Measurements from ENCODE around the gene DIDO1.
"Not testable (repeated sequence)": the region's sequence is repeated elsewhere in the genome, so short reads cannot be mapped to it uniquely, and the experiment has no call there.

The DIDO1 gene

GRCh38 chr20:62925420-62926228 is 681 bp downstream of the DIDO1 start:
- DNase-seq: no peak

- DNase-seq: no peak
Observed at GRCh38 chr20:62925076-62925419, 1.3 kb downstream of the DIDO1 start.

DNA sequence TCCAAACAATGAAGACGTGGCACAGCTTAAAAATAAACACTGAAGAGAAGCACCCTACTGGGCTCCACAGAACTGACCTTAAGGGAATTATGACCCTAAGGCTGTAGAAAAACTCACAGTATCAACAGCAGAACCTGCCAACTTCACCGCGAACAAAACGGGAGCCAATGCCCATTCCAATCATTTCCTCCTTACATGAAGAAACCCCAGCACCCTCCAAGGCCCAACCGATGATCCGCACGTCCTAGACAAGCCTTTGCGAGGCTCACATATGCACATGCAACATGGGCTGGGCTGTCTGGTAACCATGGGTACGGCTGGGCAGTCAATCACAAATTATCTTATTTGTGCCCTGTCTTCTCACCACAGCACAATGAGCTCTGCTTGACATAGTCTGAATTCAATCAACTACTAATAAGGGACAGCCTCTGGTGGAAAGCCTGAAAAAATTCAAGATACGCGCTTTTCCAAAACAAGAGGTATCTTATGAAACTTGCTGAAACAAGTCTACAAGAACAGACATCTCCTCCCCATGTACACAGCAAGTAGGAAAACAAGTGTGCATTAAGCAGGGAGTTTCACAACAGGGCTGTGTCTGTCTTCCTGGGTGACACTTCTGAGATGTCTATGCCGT is 1.7 kb downstream of the DIDO1 start:
- no peak for DNase-seq

DNA sequence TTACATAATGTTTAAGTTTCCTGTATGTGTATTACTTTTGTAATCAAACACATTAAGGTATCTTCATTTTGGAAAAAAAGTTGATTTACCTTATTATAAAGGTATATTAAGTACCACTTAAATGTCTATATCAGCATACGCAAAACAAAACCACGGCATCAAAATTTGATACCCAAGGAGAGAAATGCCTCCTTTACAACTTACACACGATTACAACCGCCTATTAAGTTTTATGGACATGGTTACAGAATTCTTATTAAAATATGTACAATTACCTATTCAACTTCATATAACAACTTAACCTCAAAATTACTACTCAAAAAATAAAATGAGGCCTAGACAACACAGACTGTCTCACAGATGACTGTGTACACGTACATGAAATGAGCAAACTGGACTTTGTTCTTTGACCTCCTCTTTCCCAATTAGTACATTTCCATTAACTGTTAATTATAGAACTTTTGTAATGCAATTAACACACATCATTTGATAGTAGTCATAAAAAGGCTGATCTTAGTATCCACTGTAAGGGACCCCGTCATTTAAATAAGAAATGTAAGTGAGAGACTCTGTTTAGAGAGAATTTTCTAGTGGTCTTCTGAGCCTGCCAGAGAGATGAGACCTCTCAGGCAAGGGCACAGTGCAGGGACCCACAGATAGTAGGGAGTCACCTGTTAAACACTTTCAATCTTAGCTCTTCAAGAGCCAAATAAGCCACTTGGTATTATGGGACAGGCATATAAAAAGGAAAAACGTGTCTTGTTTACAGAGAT is 2.5 kb downstream of the DIDO1 start:
- DNase-seq: no peak

DNA sequence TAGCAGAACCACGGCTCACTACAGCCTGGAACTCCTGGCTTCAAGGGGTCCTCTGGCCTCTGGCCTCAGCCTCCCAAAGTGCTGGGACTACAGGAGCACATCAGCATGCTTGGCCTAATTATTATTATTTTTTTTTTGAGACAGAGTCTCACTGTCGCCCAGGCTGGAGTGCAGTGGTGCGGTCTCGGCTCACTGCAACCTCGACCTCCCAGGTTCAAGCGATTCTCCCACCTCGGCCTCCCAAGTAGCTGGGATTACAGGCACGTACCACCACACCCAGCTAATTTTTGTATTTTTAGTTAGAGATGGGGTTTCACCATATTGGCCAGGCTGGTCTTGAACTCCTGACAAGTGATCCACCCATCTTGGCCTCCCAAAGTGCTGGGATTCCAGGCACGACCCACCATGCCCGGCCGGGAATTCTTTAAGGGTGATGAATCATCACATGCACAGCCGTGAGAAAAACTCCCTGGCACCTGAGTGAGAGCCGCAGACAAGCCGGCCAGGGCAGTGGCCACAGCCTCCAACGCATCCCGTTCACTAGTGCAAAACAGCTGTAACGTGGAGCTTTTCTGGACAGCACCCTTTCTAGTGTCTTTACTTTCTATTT is 3.1 kb downstream of the DIDO1 start:
- DNase-seq: not testable (repeated sequence)

GRCh38 chr20:62922451-62922921 is 3.8 kb downstream of the DIDO1 start:
- DNase-seq: no peak

GRCh38 chr20:62921119-62921687 is 5.1 kb downstream of the DIDO1 start:
- no peak for DNase-seq

GRCh38 chr20:62920039-62920645 is 6.2 kb downstream of the DIDO1 start:
- no peak for DNase-seq

DNA sequence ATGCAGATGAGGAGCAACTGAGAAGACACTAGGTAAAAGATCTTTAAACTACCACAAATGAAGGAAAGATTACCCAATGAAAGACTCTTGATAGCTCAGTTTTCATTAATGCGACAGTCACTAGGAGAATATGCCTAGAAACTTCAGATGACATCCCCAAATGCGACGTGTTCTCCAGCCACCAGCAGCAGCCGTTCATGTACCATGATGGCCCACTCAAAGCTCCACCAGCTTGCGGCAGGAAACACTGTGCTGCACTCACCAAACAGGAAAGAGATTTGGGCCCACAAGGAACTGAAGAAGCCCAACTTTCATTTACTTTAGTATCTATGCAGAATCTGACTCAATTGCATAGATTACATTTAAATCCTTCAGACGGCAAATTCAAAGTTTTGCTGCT is 7.5 kb downstream of the DIDO1 start:
- DNase-seq: no peak

GRCh38 chr20:62918147-62918546 is 8.2 kb downstream of the DIDO1 start:
- DNase-seq: no peak

DNA sequence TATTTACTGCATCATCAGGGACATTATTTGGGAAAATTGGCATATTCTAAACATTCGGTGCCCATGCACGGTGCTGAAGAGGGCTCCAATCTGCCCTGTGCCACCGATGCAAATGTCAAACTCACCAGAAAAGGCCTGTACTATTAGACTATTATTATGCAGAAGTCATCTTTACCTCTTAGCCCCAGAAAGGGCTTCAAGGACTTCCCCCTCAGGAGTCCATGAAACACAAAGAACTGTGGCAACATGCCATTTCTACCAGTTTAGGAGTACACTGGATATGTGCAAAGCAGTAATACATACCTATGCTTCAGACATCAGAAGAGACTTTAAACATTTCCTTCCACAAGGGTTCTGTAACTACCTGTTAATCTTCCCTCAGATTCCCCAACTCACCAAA is 8.6 kb downstream of the DIDO1 start:
- DNase-seq: no peak

- no peak for DNase-seq
Observed at GRCh38 chr20:62916703-62917476, 9.4 kb downstream of the DIDO1 start.

DNA sequence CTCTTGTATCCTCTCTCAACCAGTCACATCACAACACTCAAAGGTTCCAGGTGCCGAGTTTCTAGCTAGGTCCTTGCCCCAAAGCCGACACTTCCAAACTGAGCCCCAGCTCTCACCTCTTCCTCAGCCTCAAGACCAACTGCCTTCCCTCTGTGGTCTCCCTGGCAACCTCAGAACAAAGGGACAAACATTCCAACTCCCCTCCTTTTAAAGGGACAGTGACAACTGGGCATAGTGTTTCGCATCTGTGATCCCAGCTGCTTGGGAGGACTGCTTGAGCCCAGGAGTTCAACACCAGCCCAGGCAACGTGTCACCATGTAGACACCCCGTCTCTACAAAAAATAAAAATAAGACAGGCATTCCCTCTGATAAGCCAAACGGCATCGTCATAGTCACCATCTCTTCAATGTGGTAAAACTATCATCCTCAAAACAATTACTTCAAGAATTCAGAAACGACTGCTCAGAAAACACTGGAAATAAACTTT is 11.3 kb downstream of the DIDO1 start:
- no peak for DNase-seq

DNA sequence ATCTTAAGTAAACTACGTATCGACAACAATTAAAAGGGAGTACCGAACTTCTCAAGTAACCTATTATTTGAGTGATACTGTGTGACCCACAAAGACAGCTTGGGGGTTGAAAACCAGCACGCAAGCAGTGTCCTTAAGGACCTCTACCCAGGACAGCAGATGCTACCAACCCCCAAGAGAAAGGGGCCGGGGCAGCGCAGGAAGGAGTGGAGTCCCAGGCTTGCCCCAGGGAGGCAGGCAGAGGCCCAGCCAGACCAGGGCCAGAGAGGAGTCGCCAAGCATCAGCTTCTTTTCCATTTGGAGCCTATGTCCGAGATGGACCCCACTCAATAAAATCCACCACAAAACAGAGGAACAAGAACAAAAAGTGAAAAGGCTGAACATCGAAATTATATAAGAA is 11.9 kb downstream of the DIDO1 start:
- DNase-seq: no peak

DNA sequence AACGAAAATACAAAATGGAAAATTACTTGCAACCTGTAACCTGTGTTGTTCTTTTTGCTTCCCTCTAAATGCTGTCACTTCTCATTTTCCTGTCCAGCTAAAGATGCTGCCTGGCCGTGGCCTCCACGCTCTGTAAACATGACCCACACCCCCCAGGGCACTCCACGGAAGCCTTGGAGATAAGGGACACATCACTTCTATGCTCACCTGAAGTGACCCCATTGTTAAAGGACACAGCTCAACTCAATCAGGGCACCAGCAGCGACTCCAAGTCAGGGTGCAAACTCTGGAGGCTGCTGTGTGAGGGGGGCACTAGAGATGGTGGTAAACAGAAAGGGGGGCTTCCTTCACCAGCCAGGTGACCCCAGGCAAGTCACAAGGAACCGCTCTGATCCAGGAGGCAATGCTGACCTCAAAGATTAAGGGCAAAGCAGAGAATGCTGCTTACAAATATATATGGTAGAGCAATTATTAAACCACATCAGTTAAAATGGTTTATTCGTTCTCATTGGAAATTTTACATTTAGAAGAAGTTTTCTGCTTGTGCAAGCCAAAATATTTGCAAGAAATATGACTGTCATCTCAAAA is 13.2 kb downstream of the DIDO1 start:
- DNase-seq: no peak

GRCh38 chr20:62911701-62912280 is 14.5 kb downstream of the DIDO1 start:
- no peak for DNase-seq

- DNase-seq: no peak
Observed at GRCh38 chr20:62910777-62911497, 15.4 kb downstream of the DIDO1 start.

DNA sequence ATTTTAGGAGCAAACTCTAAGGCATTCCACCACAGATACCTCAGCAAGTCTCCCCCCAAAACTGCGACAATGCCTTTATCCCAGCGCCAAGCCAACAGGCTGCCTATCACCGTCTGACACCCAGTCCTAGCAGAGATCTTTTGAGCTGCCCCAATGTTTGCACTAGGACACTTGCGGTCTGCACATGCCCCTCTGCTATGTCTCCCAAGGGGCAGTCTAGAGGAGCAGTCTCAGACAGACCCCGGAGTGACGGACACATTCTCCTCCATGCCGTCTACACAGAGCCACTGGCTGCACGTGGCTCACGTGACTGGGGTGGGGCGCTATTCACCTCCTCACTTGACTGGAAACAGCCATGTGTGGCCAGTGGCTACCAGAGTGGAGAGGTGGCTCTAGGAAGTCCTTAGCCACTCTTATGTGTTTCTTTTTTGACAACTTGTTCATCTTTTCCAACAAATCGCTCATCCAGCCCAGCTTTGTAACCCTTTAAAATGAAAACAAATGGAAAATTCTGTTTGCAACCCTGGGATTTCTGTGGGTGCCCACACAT is 16.0 kb downstream of the DIDO1 start:
- DNase-seq: no peak

GRCh38 chr20:62908971-62909791 is 17.1 kb downstream of the DIDO1 start:
- DNase-seq: no peak

All from NCI-H1092 (cell line).